Osteocyte (in vitro differentiated cells): ENCODE data around the gene TMEM151A. TPM values are rescaled to one million over a fixed set of nuclear protein-coding genes. Genes with fewer than 3 reads are reported as not detected.
"Not testable (repeated sequence)": the region's sequence is repeated elsewhere in the genome, so short reads cannot be mapped to it uniquely, and the experiment has no call there.

ENCODE experiments used
- DNase-seq: peaks from one replicate; pipeline ENCODE4 v3.0.0; 2021; ENCODE audit warnings: mixed read lengths; ENCODE audit not compliant: unreplicated experiment; ENCODE audit errors: extremely low spot score
- H3K27ac Mint-ChIP-seq: one replicate; pipeline ENCODE4 v1.8.0; 2021; ENCODE audit warnings: mild to moderate bottlenecking, mixed read lengths; ENCODE audit not compliant: unreplicated experiment
- H3K27me3 Mint-ChIP-seq: one replicate; pipeline ENCODE4 v1.8.0; 2021; ENCODE audit warnings: mixed read lengths; ENCODE audit not compliant: unreplicated experiment
- H3K36me3 Mint-ChIP-seq: one replicate; pipeline ENCODE4 v1.8.0; 2021; ENCODE audit warnings: mixed read lengths; ENCODE audit not compliant: unreplicated experiment
- H3K4me1 Mint-ChIP-seq: one replicate; pipeline ENCODE4 v1.8.0; 2021; ENCODE audit warnings: mixed read lengths; ENCODE audit not compliant: unreplicated experiment
- H3K4me3 Mint-ChIP-seq: one replicate; pipeline ENCODE4 v1.8.0; 2021; ENCODE audit warnings: mild to moderate bottlenecking, moderate library complexity, mixed read lengths; ENCODE audit not compliant: unreplicated experiment
- H3K9me3 Mint-ChIP-seq: one replicate; pipeline ENCODE4 v1.8.0; 2021; ENCODE audit warnings: mixed read lengths; ENCODE audit not compliant: unreplicated experiment
- CTCF ChIP-seq: fragments of 200-600 bp; sonication (generic); IDR thresholded peaks from 2 replicates; pipeline ENCODE4 v1.5.0; 2021; ENCODE audit warnings: antibody characterized with exemption, mild to moderate bottlenecking, moderate library complexity
- total RNA-seq: library from RNA; stranded (reverse); gene quantifications from 2 replicates; pipeline ENCODE4 v1.2.1, GENCODE V29; 2021

Gene TMEM151A
- total RNA-seq, 1 donor from 2014 or later = 0.46 TPM

- no peaks in the 10 kb centered on the region for H3K36me3 Mint-ChIP-seq
- peak overlapping the region; percentile 96 for H3K27ac Mint-ChIP-seq
- H3K9me3 Mint-ChIP-seq = no peaks in the 10 kb centered on the region
- no peaks in the 10 kb centered on the region for H3K27me3 Mint-ChIP-seq
- H3K4me1 Mint-ChIP-seq = peaks cover 67% of the 10 kb centered on the region
- no peak overlapping the region for H3K4me3 Mint-ChIP-seq
- TF ChIP-seq CTCF = no peak
- no peak for DNase-seq
Measured at GRCh38 chr11:66318600-66318970, 26.9 kb downstream of the TMEM151A start.

- H3K4me3 Mint-ChIP-seq, DNase-seq, H3K9me3 Mint-ChIP-seq, H3K36me3 Mint-ChIP-seq, H3K27ac Mint-ChIP-seq, H3K27me3 Mint-ChIP-seq: not testable (repeated sequence)
- peaks cover 66% of the 10 kb centered on the region for H3K4me1 Mint-ChIP-seq
Measured at GRCh38 chr11:66320289-66320688, 28.6 kb downstream of the TMEM151A start.

GRCh38 chr11:66320748-66321147 is 29.1 kb downstream of the TMEM151A start:
- H3K4me3 Mint-ChIP-seq, DNase-seq, H3K27ac Mint-ChIP-seq, H3K36me3 Mint-ChIP-seq, H3K27me3 Mint-ChIP-seq, H3K9me3 Mint-ChIP-seq: not testable (repeated sequence)
- H3K4me1 Mint-ChIP-seq = peaks cover 66% of the 10 kb centered on the region

- peaks cover 66% of the 10 kb centered on the region for H3K4me1 Mint-ChIP-seq
Measured at GRCh38 chr11:66321606-66322005, 29.9 kb downstream of the TMEM151A start.

GRCh38 chr11:66322732-66323427 is 31.2 kb downstream of the TMEM151A start:
- no peaks in the 10 kb centered on the region for H3K9me3 Mint-ChIP-seq
- peaks cover 69% of the 10 kb centered on the region for H3K4me1 Mint-ChIP-seq
- peak overlapping the region; percentile 46 for H3K27ac Mint-ChIP-seq
- H3K36me3 Mint-ChIP-seq = no peaks in the 10 kb centered on the region
- DNase-seq = no peak
- H3K4me3 Mint-ChIP-seq = no peak overlapping the region
- no peak for TF ChIP-seq CTCF
- no peaks in the 10 kb centered on the region for H3K27me3 Mint-ChIP-seq

More at GRCh38 chr11:66321606-66322005, 29.9 kb downstream of the TMEM151A start:
- H3K4me3 Mint-ChIP-seq = no peak overlapping the region
- no peak for DNase-seq
- H3K27ac Mint-ChIP-seq = no peak overlapping the region
- no peaks in the 10 kb centered on the region for H3K27me3 Mint-ChIP-seq
- H3K36me3 Mint-ChIP-seq = no peaks in the 10 kb centered on the region
- no peaks in the 10 kb centered on the region for H3K9me3 Mint-ChIP-seq
- TF ChIP-seq CTCF = no peak

- Mint-ChIP-seq H3K36me3 (no peaks in the 10 kb centered on the region), H3K4me3 (no peak overlapping the region), H3K4me1 (peaks cover 69% of the 10 kb centered on the region), H3K27ac (no peak overlapping the region), H3K9me3 (no peaks in the 10 kb centered on the region), H3K27me3 (no peaks in the 10 kb centered on the region)
- TF ChIP-seq CTCF = no peak
- no peak for DNase-seq
Measured at GRCh38 chr11:66323684-66324083, 32.0 kb downstream of the TMEM151A start.
